Activated CD4-positive, CD25-positive, alpha-beta regulatory T cell (primary cell): ENCODE measurements around the gene SLC50A1.

Experiments used
- DNase-seq, 4 experiments: peaks; one replicate each; lab custom pipeline; 2025; lab: John Stamatoyannopoulos, UW

Gene SLC50A1

GRCh38 chr1:155170101-155170785, 34.6 kb downstream of the SLC50A1 start:
- no peak for DNase-seq

GRCh38 chr1:155170806-155171205, 35.2 kb downstream of the SLC50A1 start:
- DNase-seq: no peak

GRCh38 chr1:155171836-155172731, 36.4 kb downstream of the SLC50A1 start:
- no peak for DNase-seq

- DNase-seq: peak; percentile 83 to 90 (median 86)
Measured at GRCh38 chr1:155172732-155173477, 37.3 kb downstream of the SLC50A1 start, which contains the start of gene KRTCAP2. TSS of gene KRTCAP2 (minus strand) at chr1:155173304. CDS start at chr1:155173224, 80 bp downstream.

- peak in 2 of 4 experiments; percentile 29 to 56 for DNase-seq
Measured at GRCh38 chr1:155173478-155174323, 38.0 kb downstream of the SLC50A1 start, which contains the start of gene TRIM46. TSS of gene TRIM46 (plus strand) at chr1:155173849. CDS start at chr1:155173967, 118 bp downstream.

GRCh38 chr1:155174324-155175280, 39.0 kb downstream of the SLC50A1 start:
- peak in 3 of 4 experiments; percentile 26 to 39 (median 33) for DNase-seq

GRCh38 chr1:155175281-155175926, 39.8 kb downstream of the SLC50A1 start:
- DNase-seq: no peak

GRCh38 chr1:155175927-155176371, 40.3 kb downstream of the SLC50A1 start:
- DNase-seq: no peak

GRCh38 chr1:155176544-155177071, 41.0 kb downstream of the SLC50A1 start:
- DNase-seq: peak; percentile 66 to 83 (median 76)

GRCh38 chr1:155177192-155177917, 41.7 kb downstream of the SLC50A1 start:
- no peak for DNase-seq

- no peak for DNase-seq
Measured at GRCh38 chr1:155177918-155178281, 42.2 kb downstream of the SLC50A1 start.

- no peak for DNase-seq
Measured at GRCh38 chr1:155178441-155179111, 42.9 kb downstream of the SLC50A1 start.

GRCh38 chr1:155179112-155180031, 43.7 kb downstream of the SLC50A1 start:
- no peak for DNase-seq

- DNase-seq: no peak
Measured at GRCh38 chr1:155181371-155182051, 45.9 kb downstream of the SLC50A1 start.

- DNase-seq: no peak
Measured at GRCh38 chr1:155182052-155182550, 46.4 kb downstream of the SLC50A1 start.

GRCh38 chr1:155183775-155184221, 48.1 kb downstream of the SLC50A1 start:
- no peak for DNase-seq
